Left renal cortex interstitium (tissue), 4 donors: Measurements from ENCODE around the gene DUSP28. TPM values are rescaled to one million over a fixed set of nuclear protein-coding genes. Genes with fewer than 3 reads are reported as not detected.
"Not testable (repeated sequence)": the region's sequence is repeated elsewhere in the genome, so short reads cannot be mapped to it uniquely, and the experiment has no call there.

Source experiments
- DNase-seq, 4 donors: peaks; one replicate each; pipeline ENCODE4 v3.0.0-alpha.2; 2013; ENCODE audit warnings: low read depth in 4 of 4, low spot score in 2 of 4, missing footprints in 1 of 4
- polyA plus RNA-seq, 4 donors: library from polyadenylated mRNA; unstranded; fragments of 120-200 nt; gene quantifications; one replicate each; pipeline ENCODE4 v1.2.1, GENCODE V29; 2013; ENCODE audit not compliant: insufficient read length in 4 of 4

DUSP28 gene
- polyA plus RNA-seq, 4 donors: 6.8 to 7.6 (median 7.4) TPM

GRCh38 chr2:240526521-240526920 lies 33.6 kb upstream of the DUSP28 start:
- no peak for DNase-seq

- no peak for DNase-seq
Measured at GRCh38 chr2:240527153-240527750, 32.9 kb upstream of the DUSP28 start.

GRCh38 chr2:240528406-240529040 lies 31.6 kb upstream of the DUSP28 start:
- DNase-seq: no peak

GRCh38 chr2:240529344-240529999 lies 30.7 kb upstream of the DUSP28 start:
- no peak for DNase-seq

GRCh38 chr2:240530181-240530580 lies 30.0 kb upstream of the DUSP28 start:
- no peak for DNase-seq

- no peak for DNase-seq
Measured at GRCh38 chr2:240531038-240531437, 29.1 kb upstream of the DUSP28 start.

GRCh38 chr2:240532031-240532775 lies 28.0 kb upstream of the DUSP28 start:
- DNase-seq: no peak

- no peak for DNase-seq
Measured at GRCh38 chr2:240538031-240538780, 22.0 kb upstream of the DUSP28 start.

GRCh38 chr2:240539101-240539500 lies 21.1 kb upstream of the DUSP28 start:
- not testable (repeated sequence) for DNase-seq

- DNase-seq: no peak
Measured at GRCh38 chr2:240539906-240540305, 20.3 kb upstream of the DUSP28 start.

GRCh38 chr2:240551288-240551687 lies 8.9 kb upstream of the DUSP28 start:
- DNase-seq: no peak

- DNase-seq: no peak
Measured at GRCh38 chr2:240551811-240552210, 8.3 kb upstream of the DUSP28 start.

GRCh38 chr2:240553956-240554480 lies 6.1 kb upstream of the DUSP28 start:
- DNase-seq: no peak

- DNase-seq: no peak
Measured at GRCh38 chr2:240554767-240555493, 5.2 kb upstream of the DUSP28 start.

- DNase-seq: no peak
Measured at GRCh38 chr2:240555541-240556250, 4.5 kb upstream of the DUSP28 start.

GRCh38 chr2:240556553-240557100 lies 3.5 kb upstream of the DUSP28 start:
- no peak for DNase-seq

- DNase-seq: no peak
Measured at GRCh38 chr2:240557101-240557751, 2.9 kb upstream of the DUSP28 start.

- no peak for DNase-seq
Measured at GRCh38 chr2:240557808-240558207, 2.3 kb upstream of the DUSP28 start, which contains the start of gene ANKMY1. TSS of gene ANKMY1 (minus strand) at chr2:240557988. CDS start at chr2:240557335, 653 bp downstream.
